Transverse colon (tissue), 4 donors: ENCODE measurements around the gene MED17.

ENCODE experiments used
- POLR2A ChIP-seq: fragments of 450-650 bp; IDR thresholded peaks from one replicate; pipeline ENCODE4 v1.6.1; 2016; ENCODE audit warnings: antibody characterized with exemption, mild to moderate bottlenecking, moderate library complexity
- POLR2AphosphoS5 ChIP-seq, 3 donors: sonication (generic); formaldehyde crosslinking; IDR thresholded peaks; one replicate each; pipeline ENCODE4 v1.6.1; 2016; ENCODE audit warnings: antibody characterized with exemption in 3 of 3
- TF ChIP-seq, protein P1 (sequence below), 5 experiments: fragments of 200-600 bp in 3 of 5; fragments of 450-650 bp in 2 of 5; sonication (generic) in 3 of 5; IDR thresholded peaks; 1 replicate in 2 of 5; 2 replicates in 3 of 5; pipeline ENCODE4 v1.5.1; 2016 to 2017; ENCODE audit warnings: antibody characterized with exemption in 5 of 5, inconsistent platforms in 3 of 5, mild to moderate bottlenecking in 2 of 5, moderate library complexity in 1 of 5

DNA sequence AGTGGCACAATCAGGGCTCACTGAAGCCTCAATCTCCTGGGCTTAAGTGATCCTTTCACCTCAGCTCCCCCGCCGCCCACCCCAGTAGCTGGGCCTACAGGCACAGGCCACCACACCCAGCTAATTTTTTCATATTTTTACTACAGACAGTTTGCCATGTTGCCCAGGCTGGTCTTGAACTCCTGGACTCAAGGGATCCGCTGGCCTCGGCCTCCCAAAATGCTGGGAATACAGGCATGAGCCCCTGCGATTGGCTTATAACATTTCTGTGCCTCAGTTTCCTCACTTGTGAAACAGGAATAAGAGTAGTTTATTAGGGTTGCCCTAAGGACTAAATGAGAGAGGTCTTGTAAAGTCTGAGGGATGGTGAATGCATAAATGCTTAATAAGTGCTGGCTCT is 65.1 kb downstream of the MED17 start:
- TF ChIP-seq, protein P1, sequence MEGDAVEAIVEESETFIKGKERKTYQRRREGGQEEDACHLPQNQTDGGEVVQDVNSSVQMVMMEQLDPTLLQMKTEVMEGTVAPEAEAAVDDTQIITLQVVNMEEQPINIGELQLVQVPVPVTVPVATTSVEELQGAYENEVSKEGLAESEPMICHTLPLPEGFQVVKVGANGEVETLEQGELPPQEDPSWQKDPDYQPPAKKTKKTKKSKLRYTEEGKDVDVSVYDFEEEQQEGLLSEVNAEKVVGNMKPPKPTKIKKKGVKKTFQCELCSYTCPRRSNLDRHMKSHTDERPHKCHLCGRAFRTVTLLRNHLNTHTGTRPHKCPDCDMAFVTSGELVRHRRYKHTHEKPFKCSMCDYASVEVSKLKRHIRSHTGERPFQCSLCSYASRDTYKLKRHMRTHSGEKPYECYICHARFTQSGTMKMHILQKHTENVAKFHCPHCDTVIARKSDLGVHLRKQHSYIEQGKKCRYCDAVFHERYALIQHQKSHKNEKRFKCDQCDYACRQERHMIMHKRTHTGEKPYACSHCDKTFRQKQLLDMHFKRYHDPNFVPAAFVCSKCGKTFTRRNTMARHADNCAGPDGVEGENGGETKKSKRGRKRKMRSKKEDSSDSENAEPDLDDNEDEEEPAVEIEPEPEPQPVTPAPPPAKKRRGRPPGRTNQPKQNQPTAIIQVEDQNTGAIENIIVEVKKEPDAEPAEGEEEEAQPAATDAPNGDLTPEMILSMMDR (IDR thresholded peaks at IDR 0.05), result no peak
- TF ChIP-seq POLR2AphosphoS5 (IDR thresholded peaks at IDR 0.05), result no peak
- TF ChIP-seq POLR2A, result no peak
